NCI-H524 treated with DMSO at 0.1 percent for 48 hours (cell line): ENCODE measurements around the gene TRMT2A.

Experiments used
- DNase-seq: peaks from one replicate; lab custom pipeline; 2025; lab: John Stamatoyannopoulos, UW

TRMT2A gene

DNA sequence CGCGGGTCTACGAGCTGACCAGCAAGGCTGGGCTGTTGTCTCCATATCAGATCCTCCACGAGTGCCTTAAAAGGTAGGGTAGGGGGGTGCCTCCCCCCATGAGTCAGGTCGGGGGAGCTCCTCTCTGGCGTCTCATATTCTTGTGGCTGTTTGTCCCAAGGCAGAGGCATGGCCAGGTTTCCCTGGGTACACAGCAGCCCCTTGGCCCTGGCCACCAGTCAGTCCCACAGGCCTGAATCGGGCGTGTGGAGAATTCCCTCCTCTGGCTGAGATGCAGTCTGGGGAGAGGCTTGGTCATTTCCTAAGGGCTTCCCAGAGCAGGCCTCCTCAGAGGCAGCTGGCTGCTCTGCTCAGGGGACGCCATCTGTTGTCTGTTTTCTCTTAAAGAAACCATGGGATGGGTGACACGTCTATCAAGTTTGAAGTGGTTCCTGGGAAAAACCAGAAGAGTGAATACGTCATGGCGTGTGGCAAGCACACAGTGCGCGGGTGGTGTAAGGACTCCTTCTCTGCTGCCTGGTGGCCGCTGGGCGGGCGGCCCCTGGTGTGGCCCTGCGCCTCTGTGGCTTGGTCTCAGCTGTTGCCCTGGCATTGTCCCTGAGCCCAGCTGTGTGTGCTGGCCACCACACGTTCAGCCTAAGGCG, 10.7 kb downstream of the TRMT2A start:
- DNase-seq: peak; percentile 87

GRCh38 chr22:20105456-20106204, 11.4 kb downstream of the TRMT2A start:
- no peak for DNase-seq

- no peak for DNase-seq
Measured at GRCh38 chr22:20102203-20102780, 14.7 kb downstream of the TRMT2A start.

- no peak for DNase-seq
Measured at GRCh38 chr22:20101638-20102037, 15.4 kb downstream of the TRMT2A start.

GRCh38 chr22:20099099-20099711, 17.8 kb downstream of the TRMT2A start:
- no peak for DNase-seq

GRCh38 chr22:20096574-20097420, 20.2 kb downstream of the TRMT2A start:
- DNase-seq: no peak

DNA sequence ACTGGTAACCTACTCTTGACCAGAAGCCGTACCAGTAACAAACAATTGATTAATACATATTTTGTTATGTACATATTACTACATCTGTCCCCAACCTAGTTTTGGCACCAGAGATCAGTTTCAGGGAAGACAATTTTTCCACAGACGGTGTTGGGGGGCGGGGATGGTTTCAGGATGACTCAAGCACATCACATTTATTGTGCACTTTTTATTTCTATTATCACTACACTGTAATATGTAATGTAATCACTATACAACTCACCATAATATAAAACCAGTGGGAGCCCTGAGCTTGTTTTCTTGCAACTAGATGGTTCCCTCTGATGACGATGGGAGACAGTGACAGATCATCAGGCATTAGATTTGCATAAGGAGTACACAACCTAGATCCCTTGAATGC, 21.5 kb downstream of the TRMT2A start:
- DNase-seq: no peak

DNA sequence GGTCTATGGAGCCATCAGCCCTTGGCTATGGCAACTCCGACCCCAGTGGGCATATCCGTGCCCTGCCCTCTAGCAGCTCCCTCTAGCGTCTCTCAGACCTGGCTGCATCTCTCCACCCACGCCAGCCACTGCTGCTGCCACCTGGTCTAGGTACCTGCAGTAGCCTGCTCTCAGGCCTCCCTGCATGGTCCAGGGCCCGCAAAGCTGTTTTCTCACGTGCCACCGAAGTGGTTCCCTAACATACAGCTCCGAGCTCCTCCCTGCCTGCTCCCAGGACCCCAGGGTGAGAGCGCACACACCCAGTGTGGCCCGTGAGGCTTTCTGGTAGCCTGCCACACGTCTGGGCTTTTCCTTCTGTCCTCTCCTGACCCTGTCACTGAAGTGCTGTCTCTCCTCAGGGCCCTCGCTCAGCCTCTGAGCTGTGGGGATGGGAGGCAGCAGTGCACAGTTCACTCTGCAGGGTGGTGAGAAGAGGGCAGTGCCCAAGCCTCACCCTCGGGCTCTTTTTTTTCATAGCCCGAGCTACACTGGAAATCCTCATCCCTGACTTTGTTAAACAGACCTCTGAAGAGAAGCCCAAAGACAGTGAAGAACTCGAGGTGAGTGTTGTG, 22.7 kb downstream of the TRMT2A start:
- DNase-seq: no peak

DNA sequence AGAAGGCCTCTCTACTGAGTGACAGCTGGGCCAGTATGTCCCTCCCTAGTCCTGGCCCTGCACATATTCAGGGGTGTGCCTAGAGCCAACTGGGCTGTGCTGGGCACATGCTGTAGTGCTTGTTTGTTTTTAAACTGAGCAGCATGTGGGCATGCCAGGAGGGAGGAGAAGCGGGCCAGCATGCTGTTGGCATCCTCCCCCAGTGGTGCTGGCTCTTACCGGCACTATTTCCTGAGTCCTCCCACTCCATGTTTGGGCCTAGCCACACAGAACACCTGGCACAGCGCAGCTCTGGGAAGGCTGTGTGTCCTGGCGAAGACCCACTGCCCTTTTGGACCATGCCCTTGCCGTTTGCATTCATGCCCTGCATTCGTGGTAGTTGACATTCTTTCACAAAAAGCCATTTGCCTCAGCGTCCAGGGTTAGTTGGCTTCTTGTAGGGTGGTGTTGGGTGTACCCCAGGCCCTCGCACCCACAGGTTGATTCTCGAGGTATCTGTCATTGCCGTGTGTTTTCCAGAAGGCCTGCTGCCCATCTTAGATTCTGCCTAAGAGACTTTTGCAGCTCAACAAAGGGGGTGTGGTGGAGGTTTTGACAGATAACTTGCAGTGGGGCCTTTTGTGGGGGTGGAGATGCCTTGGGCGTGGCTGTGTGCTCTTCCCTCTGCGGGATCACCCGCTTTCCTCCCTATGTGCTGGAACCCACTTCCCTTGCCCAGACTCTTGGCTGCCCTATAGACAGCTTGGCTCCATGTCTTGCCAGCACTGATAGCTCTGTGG, 23.4 kb downstream of the TRMT2A start:
- DNase-seq: no peak

DNA sequence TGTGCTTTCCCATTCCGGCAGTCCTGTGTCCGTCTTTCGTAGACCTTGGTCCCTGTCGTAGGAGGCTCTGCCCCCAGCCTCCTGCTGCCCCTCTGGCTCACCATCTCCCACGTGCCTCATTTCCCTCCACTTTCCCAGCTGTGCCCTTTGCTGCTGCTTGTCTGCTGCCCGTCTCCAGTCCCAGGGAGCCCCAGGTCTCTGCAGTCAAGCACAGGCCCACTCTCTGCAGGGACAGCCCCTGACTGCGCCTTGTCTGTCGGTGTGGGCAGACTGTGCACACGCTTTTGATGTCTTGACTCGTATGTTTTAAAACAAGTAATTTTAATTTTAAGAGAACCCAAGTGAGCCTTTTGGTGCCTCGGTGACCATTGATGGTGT, 24.6 kb downstream of the TRMT2A start:
- DNase-seq: no peak

DNA sequence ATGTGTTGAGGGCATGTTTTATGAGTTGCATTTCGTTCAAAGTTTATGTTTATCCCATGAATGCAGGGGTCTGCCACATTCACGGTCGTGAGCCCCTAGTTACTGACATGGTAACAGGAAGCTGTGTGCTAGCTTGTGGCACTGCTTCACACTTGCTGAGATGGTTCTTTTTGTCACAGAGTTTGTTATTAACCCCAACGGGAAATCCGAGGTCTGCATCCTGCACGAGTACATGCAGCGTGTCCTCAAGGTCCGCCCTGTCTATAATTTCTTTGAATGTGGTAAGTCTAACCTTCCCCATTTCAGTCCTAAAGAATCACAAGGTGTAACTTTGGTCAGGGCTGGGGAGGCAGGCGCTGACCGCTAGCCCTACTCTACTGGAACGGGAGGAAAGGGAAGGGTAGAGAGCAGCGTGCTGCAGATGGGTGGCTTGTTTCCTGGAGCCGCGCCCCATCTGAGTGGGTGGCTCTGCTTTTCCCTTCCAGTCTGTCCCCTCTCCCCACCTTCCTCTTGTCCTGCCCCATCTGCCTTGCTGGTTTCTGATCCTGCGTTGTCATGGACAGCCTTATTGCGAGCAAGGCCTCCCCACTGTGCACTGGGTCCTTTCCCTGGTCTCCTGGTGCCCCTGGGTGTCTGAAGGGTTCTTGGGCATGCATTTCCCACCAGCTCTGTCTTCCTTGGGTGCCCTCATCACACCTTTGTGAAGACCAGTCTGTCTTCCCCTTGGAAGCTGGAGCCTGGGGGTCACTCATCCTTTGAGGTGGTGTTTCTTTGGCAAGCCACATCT, 25.1 kb downstream of the TRMT2A start:
- no peak for DNase-seq

GRCh38 chr22:20090730-20091240, 26.2 kb downstream of the TRMT2A start:
- DNase-seq: no peak

- DNase-seq: no peak
Measured at GRCh38 chr22:20089977-20090729, 26.9 kb downstream of the TRMT2A start.

DNA sequence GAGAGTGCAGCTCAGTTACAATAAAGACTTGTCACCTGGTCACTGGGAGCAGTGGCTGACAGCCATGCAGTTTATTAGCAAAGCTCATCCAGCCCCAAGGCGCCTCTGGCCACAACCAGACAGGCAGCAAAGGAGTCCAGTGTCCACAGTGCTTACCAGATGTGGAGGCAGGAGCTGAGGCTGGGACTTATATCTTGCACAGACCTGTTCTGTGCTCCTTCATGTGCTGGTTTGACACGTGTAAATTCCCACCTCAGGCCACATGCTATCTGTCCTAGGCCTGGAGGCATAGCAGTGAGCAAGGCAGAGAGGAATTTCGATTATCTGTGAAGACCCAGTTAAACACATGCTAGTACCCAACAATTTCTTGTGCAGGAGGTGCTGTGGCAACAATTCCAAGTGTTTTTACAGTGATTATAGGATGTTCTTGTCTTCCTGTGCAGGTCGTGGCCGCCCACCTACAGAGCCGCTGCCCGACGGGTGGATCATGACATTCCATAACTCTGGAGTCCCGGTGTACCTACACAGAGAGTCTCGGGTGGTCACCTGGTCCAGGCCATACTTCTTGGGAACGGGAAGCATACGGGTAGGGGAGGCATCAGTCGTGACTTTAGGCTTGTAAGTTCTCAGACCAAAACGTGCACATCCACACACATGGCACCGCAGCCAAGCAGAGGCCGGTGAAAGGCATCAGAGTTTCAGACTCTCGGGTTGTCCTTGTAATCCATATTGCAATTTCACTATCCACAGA, 27.6 kb downstream of the TRMT2A start:
- no peak for DNase-seq

GRCh38 chr22:20088263-20088648, 28.8 kb downstream of the TRMT2A start:
- no peak for DNase-seq

- no peak for DNase-seq
Measured at GRCh38 chr22:20087319-20088262, 29.4 kb downstream of the TRMT2A start.

DNA sequence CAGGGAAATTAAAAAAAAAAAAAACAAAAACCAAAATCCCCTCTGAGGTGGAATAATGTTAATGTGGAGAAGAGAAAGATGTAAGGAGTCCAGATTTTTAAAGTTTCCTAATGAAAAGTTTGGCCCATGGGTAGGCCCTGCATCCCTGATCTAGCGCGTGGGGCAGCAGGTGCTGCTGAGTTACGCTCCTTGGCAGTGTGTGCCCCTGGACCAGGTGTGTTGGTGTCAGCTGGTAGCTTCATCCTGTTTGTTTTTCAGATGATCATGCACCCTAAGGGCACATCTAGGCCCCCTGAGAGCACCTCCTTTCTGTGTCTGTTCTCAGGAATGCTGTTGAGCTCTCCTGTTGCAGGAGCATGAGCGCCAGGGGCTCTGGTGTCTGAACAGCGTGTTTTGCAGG, 30.3 kb downstream of the TRMT2A start:
- DNase-seq: no peak
